PC-3 (cell line): ENCODE data around the gene PROSER1.

Experiments
- EZH2 ChIP-seq: fragments of 300-600 bp; sonication (generic); IDR thresholded peaks from one replicate; pipeline ENCODE4 v1.6.1; 2017; ENCODE audit warnings: antibody characterized with exemption, mild to moderate bottlenecking, low read length; ENCODE audit not compliant: unreplicated experiment
- TF ChIP-seq, protein P1 (sequence below): fragments of 300-600 bp; sonication (generic); conservative IDR thresholded peaks from 2 replicates; pipeline ENCODE4 v1.5.1; 2017; ENCODE audit warnings: antibody characterized with exemption, low read depth, mild to moderate bottlenecking, low read length

GRCh38 chr13:39020853-39021462 is 16.9 kb downstream of the PROSER1 start:
- TF ChIP-seq, protein P1, sequence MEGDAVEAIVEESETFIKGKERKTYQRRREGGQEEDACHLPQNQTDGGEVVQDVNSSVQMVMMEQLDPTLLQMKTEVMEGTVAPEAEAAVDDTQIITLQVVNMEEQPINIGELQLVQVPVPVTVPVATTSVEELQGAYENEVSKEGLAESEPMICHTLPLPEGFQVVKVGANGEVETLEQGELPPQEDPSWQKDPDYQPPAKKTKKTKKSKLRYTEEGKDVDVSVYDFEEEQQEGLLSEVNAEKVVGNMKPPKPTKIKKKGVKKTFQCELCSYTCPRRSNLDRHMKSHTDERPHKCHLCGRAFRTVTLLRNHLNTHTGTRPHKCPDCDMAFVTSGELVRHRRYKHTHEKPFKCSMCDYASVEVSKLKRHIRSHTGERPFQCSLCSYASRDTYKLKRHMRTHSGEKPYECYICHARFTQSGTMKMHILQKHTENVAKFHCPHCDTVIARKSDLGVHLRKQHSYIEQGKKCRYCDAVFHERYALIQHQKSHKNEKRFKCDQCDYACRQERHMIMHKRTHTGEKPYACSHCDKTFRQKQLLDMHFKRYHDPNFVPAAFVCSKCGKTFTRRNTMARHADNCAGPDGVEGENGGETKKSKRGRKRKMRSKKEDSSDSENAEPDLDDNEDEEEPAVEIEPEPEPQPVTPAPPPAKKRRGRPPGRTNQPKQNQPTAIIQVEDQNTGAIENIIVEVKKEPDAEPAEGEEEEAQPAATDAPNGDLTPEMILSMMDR, result no peak
- TF ChIP-seq EZH2, result no peak
